Superior temporal gyrus (tissue), 1 donor: Measurements from ENCODE around the gene NEMP1.
"Not testable (repeated sequence)": the region's sequence is repeated elsewhere in the genome, so short reads cannot be mapped to it uniquely, and the experiment has no call there.

Source experiments
- DNase-seq: peaks from one replicate; pipeline ENCODE4 v3.0.0-alpha.2; 2016; ENCODE audit errors: extremely low spot score

The NEMP1 gene

GRCh38 chr12:57057067-57057751 is 21.4 kb downstream of the NEMP1 start:
- no peak for DNase-seq

- DNase-seq: no peak
These were observed 22.8 kb downstream of the NEMP1 start for GRCh38 chr12:57055824-57056223.

GRCh38 chr12:57053901-57054300 is 24.7 kb downstream of the NEMP1 start:
- DNase-seq: not testable (repeated sequence)

GRCh38 chr12:57053146-57053545 is 25.4 kb downstream of the NEMP1 start:
- not testable (repeated sequence) for DNase-seq

GRCh38 chr12:57051011-57051410 is 27.6 kb downstream of the NEMP1 start:
- no peak for DNase-seq

- no peak for DNase-seq
These were observed 28.7 kb downstream of the NEMP1 start, which contains the start of gene MYO1A for GRCh38 chr12:57049890-57050289. TSS of gene MYO1A (minus strand) at chr12:57050129. CDS start at chr12:57048323, 1,806 bp downstream.

- no peak for DNase-seq
These were observed 29.5 kb downstream of the NEMP1 start for GRCh38 chr12:57049119-57049446.

GRCh38 chr12:57048423-57049118 is 30.0 kb downstream of the NEMP1 start:
- no peak for DNase-seq

GRCh38 chr12:57047981-57048380 is 30.6 kb downstream of the NEMP1 start:
- DNase-seq: no peak

- DNase-seq: no peak
These were observed 31.4 kb downstream of the NEMP1 start for GRCh38 chr12:57046947-57047890.

- DNase-seq: no peak
These were observed 32.4 kb downstream of the NEMP1 start for GRCh38 chr12:57046086-57046791.

- DNase-seq: no peak
These were observed 33.7 kb downstream of the NEMP1 start for GRCh38 chr12:57044889-57045288.

- DNase-seq: no peak
These were observed 34.1 kb downstream of the NEMP1 start for GRCh38 chr12:57044468-57044867.

- DNase-seq: no peak
These were observed 35.9 kb downstream of the NEMP1 start for GRCh38 chr12:57042695-57043094.

- no peak for DNase-seq
These were observed 37.8 kb downstream of the NEMP1 start for GRCh38 chr12:57040750-57041149.

- no peak for DNase-seq
These were observed 38.4 kb downstream of the NEMP1 start for GRCh38 chr12:57040211-57040610.

- no peak for DNase-seq
These were observed 39.4 kb downstream of the NEMP1 start for GRCh38 chr12:57039016-57039798.

- no peak for DNase-seq
These were observed 41.3 kb downstream of the NEMP1 start for GRCh38 chr12:57037264-57037663.

GRCh38 chr12:57033431-57033830 is 45.2 kb downstream of the NEMP1 start:
- DNase-seq: no peak

GRCh38 chr12:57031789-57032188 is 46.8 kb downstream of the NEMP1 start:
- no peak for DNase-seq
